Measurements from ENCODE around the gene IGFBP7.

Gene IGFBP7

DNA sequence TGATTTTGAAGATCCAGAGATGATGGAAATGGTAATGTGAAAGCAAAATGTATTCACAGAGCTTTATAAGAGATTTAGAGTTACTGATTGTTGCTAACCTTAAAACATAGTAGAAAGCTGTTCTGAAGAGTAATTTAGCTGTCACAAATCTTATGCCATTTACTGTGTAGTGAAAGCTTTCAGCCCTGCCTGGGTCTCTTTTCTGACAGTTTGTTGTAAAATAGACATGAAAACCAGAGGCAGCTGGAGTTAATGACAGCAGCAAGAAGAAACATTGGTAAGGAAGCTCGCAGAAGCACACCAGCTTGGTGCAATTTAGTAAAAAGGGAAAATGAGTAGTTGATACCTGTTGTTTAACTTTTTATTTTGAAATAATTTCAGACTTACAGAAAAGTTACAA is 110.4 kb downstream of the IGFBP7 start:
- Histone ChIP-seq H4K8ac (ENCODE audit: low read depth, low read length) (no peak overlapping the region), H3K27me3 (ENCODE audit: control insufficient read depth in 3 of 3, insufficient read depth in 3 of 3, low read depth in 1 of 3, low read length in 3 of 3) (no peaks in the 10 kb centered on the region), H3K4me2 (ENCODE audit: insufficient read depth, low read length, poor library complexity, severe bottlenecking) (no peak overlapping the region), H4K91ac (ENCODE audit: low read depth, low read length, poor library complexity) (no peak overlapping the region), H3K27ac (replicated peaks; ENCODE audit: low read length) (no peak overlapping the region), H3K9me3 (replicated peaks in 1 of 2; ENCODE audit: control insufficient read depth in 2 of 2, insufficient read depth in 1 of 2, low read depth in 1 of 2, low read length in 2 of 2) (no peaks in the 10 kb centered on the region), H3K4me3 (ENCODE audit: low read length in 2 of 2) (no peak overlapping the region), H3K36me3 (replicated peaks in 1 of 2; ENCODE audit: control insufficient read depth in 2 of 2, insufficient read depth in 2 of 2, low read length in 2 of 2) (peaks cover 19 to 91% of the 10 kb centered on the region in 2 donors), H2AFZ (ENCODE audit: low read length) (no peak overlapping the region), H2BK15ac (ENCODE audit: low read length) (no peak overlapping the region), H2BK5ac (ENCODE audit: low read length) (no peak overlapping the region), H3K4ac (ENCODE audit: low read length) (no peak overlapping the region), H2BK12ac (ENCODE audit: low read length) (no peak overlapping the region), H3K79me1 (ENCODE audit: low read depth, low read length) (peaks cover 3% of the 10 kb centered on the region), H2BK120ac (ENCODE audit: low read depth, low read length) (no peak overlapping the region), H2AK5ac (ENCODE audit: low read depth, low read length) (no peak overlapping the region), H3K4me1 (ENCODE audit: control insufficient read depth in 2 of 2, insufficient read depth in 1 of 2, low read depth in 1 of 2, low read length in 2 of 2) (no peaks in the 10 kb centered on the region), H3K14ac (ENCODE audit: low read length) (no peak overlapping the region), H3K18ac (ENCODE audit: low read length) (no peak overlapping the region), H3K9ac (ENCODE audit: low read depth, low read length, poor library complexity) (no peak overlapping the region), H3K23ac (ENCODE audit: low read depth, low read length, poor library complexity) (no peak overlapping the region)
- WGBS, 2 donors (ENCODE audit: extremely low coverage in 2 of 2, insufficient read length in 2 of 2, insufficient replicate concordance in 1 of 2) = no CpG with 5 or more reads among the region's 1 CpG
- no peak for DNase-seq (ENCODE audit: low spot score)

DNA sequence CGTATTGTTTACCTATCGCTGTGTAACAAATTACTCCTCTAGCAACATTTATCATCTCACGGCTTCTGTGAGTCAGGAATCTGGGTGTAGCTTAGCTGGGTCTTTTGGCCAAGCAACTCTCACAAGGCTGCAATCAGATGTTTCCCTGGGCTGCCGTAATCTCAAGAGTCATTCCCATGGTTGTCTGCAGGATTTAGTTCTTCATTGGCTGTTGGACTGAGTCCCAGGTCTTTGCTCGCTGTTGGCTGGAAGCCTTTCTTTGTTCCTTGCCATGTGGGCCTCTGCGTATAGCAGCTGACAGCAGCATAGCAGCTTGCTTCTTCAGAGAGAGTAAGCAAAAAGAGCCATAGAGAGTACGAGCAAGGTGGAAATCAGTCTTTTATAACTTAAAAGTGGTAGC is 114.7 kb downstream of the IGFBP7 start:
- no peak for DNase-seq (ENCODE audit: low spot score)
- no CpG with 5 or more reads among the region's 7 CpGs for WGBS, 2 donors (ENCODE audit: extremely low coverage in 2 of 2, insufficient read length in 2 of 2, insufficient replicate concordance in 1 of 2)
- Histone ChIP-seq H3K18ac (ENCODE audit: low read length) (no peak overlapping the region), H3K36me3 (replicated peaks in 1 of 2; ENCODE audit: control insufficient read depth in 2 of 2, insufficient read depth in 2 of 2, low read length in 2 of 2) (peaks cover 14 to 91% of the 10 kb centered on the region in 2 donors), H3K27me3 (ENCODE audit: control insufficient read depth in 3 of 3, insufficient read depth in 3 of 3, low read depth in 1 of 3, low read length in 3 of 3) (no peaks in the 10 kb centered on the region), H2BK120ac (ENCODE audit: low read depth, low read length) (no peak overlapping the region), H2BK12ac (ENCODE audit: low read length) (no peak overlapping the region), H4K8ac (ENCODE audit: low read depth, low read length) (no peak overlapping the region), H3K23ac (ENCODE audit: low read depth, low read length, poor library complexity) (no peak overlapping the region), H3K4me3 (ENCODE audit: low read length in 2 of 2) (no peak overlapping the region), H3K27ac (replicated peaks; ENCODE audit: low read length) (no peak overlapping the region), H2BK5ac (ENCODE audit: low read length) (no peak overlapping the region), H3K79me1 (ENCODE audit: low read depth, low read length) (peaks cover 3% of the 10 kb centered on the region), H3K9ac (ENCODE audit: low read depth, low read length, poor library complexity) (no peak overlapping the region), H2AK5ac (ENCODE audit: low read depth, low read length) (no peak overlapping the region), H4K91ac (ENCODE audit: low read depth, low read length, poor library complexity) (no peak overlapping the region), H3K14ac (ENCODE audit: low read length) (no peak overlapping the region), H3K9me3 (replicated peaks in 1 of 2; ENCODE audit: control insufficient read depth in 2 of 2, insufficient read depth in 1 of 2, low read depth in 1 of 2, low read length in 2 of 2) (no peaks in the 10 kb centered on the region), H2AFZ (ENCODE audit: low read length) (no peak overlapping the region), H3K4me2 (ENCODE audit: insufficient read depth, low read length, poor library complexity, severe bottlenecking) (no peak overlapping the region), H2BK15ac (ENCODE audit: low read length) (no peak overlapping the region), H3K4ac (ENCODE audit: low read length) (no peak overlapping the region), H3K4me1 (ENCODE audit: control insufficient read depth in 2 of 2, insufficient read depth in 1 of 2, low read depth in 1 of 2, low read length in 2 of 2) (no peaks in the 10 kb centered on the region)

DNA sequence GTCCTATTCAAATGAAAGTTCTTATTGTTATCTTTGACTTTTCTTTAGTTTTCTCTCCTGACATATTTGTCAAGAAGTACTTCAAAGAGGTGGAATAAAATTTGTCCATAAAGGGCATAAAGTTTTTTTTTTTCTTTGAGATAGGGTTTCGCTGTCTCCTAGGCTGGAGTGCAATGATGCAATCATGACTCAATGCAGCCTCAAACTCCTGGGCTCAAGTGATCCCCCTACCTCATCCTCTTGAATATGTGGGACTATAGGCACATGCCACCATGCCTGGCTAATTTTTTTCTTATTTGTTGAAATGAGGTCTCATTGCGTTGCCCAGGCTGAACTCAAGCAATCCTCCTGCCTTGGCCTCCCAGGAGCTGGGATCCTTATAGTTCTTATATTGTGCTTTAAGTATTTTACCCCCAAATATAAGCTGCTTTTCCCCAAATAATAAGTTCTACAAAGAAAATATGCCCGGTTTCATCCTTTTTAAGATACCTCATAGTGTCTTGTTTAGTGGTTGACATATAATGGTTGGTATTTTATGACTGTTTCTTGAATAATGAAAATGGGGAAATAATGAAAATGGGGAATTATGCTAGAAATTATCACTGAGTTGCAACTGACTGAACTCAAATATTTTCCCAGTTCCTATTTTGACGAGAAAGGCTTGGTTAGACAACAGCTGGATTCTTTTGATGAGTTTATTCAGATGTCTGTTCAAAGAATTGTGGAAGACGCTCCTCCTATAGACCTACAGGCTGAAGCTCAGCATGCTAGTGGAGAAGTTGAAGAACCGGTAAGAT is 119.9 kb downstream of the IGFBP7 start:
- no peaks in the 10 kb centered on the region for H3K9me3 ChIP-seq (replicated peaks in 1 of 2; ENCODE audit: control insufficient read depth in 2 of 2, insufficient read depth in 1 of 2, low read depth in 1 of 2, low read length in 2 of 2)
- no peak overlapping the region for H2BK12ac ChIP-seq (ENCODE audit: low read length)
- no peak overlapping the region for H2BK5ac ChIP-seq (ENCODE audit: low read length)
- no peak overlapping the region for H3K4me3 ChIP-seq (ENCODE audit: low read length in 2 of 2)
- H4K91ac ChIP-seq (ENCODE audit: low read depth, low read length, poor library complexity) = no peak overlapping the region
- H3K79me1 ChIP-seq (ENCODE audit: low read depth, low read length) = no peaks in the 10 kb centered on the region
- H3K4me2 ChIP-seq (ENCODE audit: insufficient read depth, low read length, poor library complexity, severe bottlenecking) = no peak overlapping the region
- no CpG with 5 or more reads among the region's 6 CpGs for WGBS, 2 donors (ENCODE audit: extremely low coverage in 2 of 2, insufficient read length in 2 of 2, insufficient replicate concordance in 1 of 2)
- no peak overlapping the region for H4K8ac ChIP-seq (ENCODE audit: low read depth, low read length)
- no peak for DNase-seq (ENCODE audit: low spot score)
- no peak overlapping the region for H2AK5ac ChIP-seq (ENCODE audit: low read depth, low read length)
- H3K9ac ChIP-seq (ENCODE audit: low read depth, low read length, poor library complexity) = no peak overlapping the region
- no peak overlapping the region for H2BK15ac ChIP-seq (ENCODE audit: low read length)
- H3K4me1 ChIP-seq (ENCODE audit: control insufficient read depth in 2 of 2, insufficient read depth in 1 of 2, low read depth in 1 of 2, low read length in 2 of 2) = no peaks in the 10 kb centered on the region
- H3K27ac ChIP-seq (replicated peaks; ENCODE audit: low read length) = no peak overlapping the region
- H3K27me3 ChIP-seq (ENCODE audit: control insufficient read depth in 3 of 3, insufficient read depth in 3 of 3, low read depth in 1 of 3, low read length in 3 of 3) = no peaks in the 10 kb centered on the region
- no peak overlapping the region for H3K14ac ChIP-seq (ENCODE audit: low read length)
- peaks cover 10 to 97% of the 10 kb centered on the region in 2 donors for H3K36me3 ChIP-seq (replicated peaks in 1 of 2; ENCODE audit: control insufficient read depth in 2 of 2, insufficient read depth in 2 of 2, low read length in 2 of 2)
- no peak overlapping the region for H3K18ac ChIP-seq (ENCODE audit: low read length)
- no peak overlapping the region for H3K4ac ChIP-seq (ENCODE audit: low read length)
- no peak overlapping the region for H3K23ac ChIP-seq (ENCODE audit: low read depth, low read length, poor library complexity)
- H2AFZ ChIP-seq (ENCODE audit: low read length) = no peak overlapping the region
- H2BK120ac ChIP-seq (ENCODE audit: low read depth, low read length) = no peak overlapping the region

DNA sequence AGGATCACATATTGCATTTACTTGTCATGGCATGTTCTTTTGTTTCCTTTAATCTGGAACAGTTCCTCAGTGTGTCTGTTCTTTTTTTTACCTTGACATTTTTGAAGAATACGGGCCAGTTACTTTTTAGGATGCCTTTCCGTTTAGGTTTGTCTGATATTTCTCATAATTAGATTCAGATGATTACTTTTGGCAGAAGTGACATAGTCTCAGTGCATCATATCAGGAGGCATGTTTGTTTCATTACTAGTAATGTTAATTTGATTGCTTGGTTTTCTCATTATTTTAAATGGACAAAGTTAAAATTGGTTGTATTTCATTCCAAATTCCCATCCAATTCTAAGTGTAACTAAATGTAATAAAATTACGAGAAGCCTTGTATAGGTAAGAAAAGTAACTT is 123.2 kb downstream of the IGFBP7 start:
- Histone ChIP-seq H3K9ac (ENCODE audit: low read depth, low read length, poor library complexity) (no peak overlapping the region), H4K8ac (ENCODE audit: low read depth, low read length) (no peak overlapping the region), H3K4me2 (ENCODE audit: insufficient read depth, low read length, poor library complexity, severe bottlenecking) (no peak overlapping the region), H3K14ac (ENCODE audit: low read length) (no peak overlapping the region), H3K79me1 (ENCODE audit: low read depth, low read length) (peaks cover 1% of the 10 kb centered on the region), H2BK120ac (ENCODE audit: low read depth, low read length) (no peak overlapping the region), H3K9me3 (replicated peaks in 1 of 2; ENCODE audit: control insufficient read depth in 2 of 2, insufficient read depth in 1 of 2, low read depth in 1 of 2, low read length in 2 of 2) (no peaks in the 10 kb centered on the region), H3K4me3 (ENCODE audit: low read length in 2 of 2) (no peak overlapping the region), H3K27ac (replicated peaks; ENCODE audit: low read length) (no peak overlapping the region), H2AK5ac (ENCODE audit: low read depth, low read length) (no peak overlapping the region), H4K91ac (ENCODE audit: low read depth, low read length, poor library complexity) (no peak overlapping the region), H2BK15ac (ENCODE audit: low read length) (no peak overlapping the region), H3K36me3 (replicated peaks in 1 of 2; ENCODE audit: control insufficient read depth in 2 of 2, insufficient read depth in 2 of 2, low read length in 2 of 2) (peaks cover 12 to 88% of the 10 kb centered on the region in 2 donors), H3K4ac (ENCODE audit: low read length) (no peak overlapping the region), H3K27me3 (ENCODE audit: control insufficient read depth in 3 of 3, insufficient read depth in 3 of 3, low read depth in 1 of 3, low read length in 3 of 3) (no peaks in the 10 kb centered on the region), H2AFZ (ENCODE audit: low read length) (no peak overlapping the region), H3K18ac (ENCODE audit: low read length) (no peak overlapping the region), H2BK5ac (ENCODE audit: low read length) (no peak overlapping the region), H2BK12ac (ENCODE audit: low read length) (no peak overlapping the region), H3K4me1 (ENCODE audit: control insufficient read depth in 2 of 2, insufficient read depth in 1 of 2, low read depth in 1 of 2, low read length in 2 of 2) (peaks cover 0 to 2% of the 10 kb centered on the region in 2 donors), H3K23ac (ENCODE audit: low read depth, low read length, poor library complexity) (no peak overlapping the region)
- DNase-seq (ENCODE audit: low spot score) = no peak
- WGBS, 2 donors (ENCODE audit: extremely low coverage in 2 of 2, insufficient read length in 2 of 2, insufficient replicate concordance in 1 of 2) = no CpG with 5 or more reads among the region's 3 CpGs
